Stimulated activated CD4-positive, alpha-beta T cell treated with anti-CD3 and anti-CD28 coated beads, Interleukin-1b, Interleukin-23, amount 100 ng/mL, for 4 hours (primary cell): ENCODE measurements around the gene SPEF1.

Source experiments
- DNase-seq, 2 donors: peaks; one replicate each; pipeline ENCODE4 v3.0.0-alpha.2; 2020; ENCODE audit warnings: low read depth in 2 of 2

SPEF1 gene

GRCh38 chr20:3730803-3731672, 50.2 kb downstream of the SPEF1 start:
- DNase-seq: no peak

- DNase-seq: no peak
Measured at GRCh38 chr20:3729811-3730540, 51.3 kb downstream of the SPEF1 start.

DNA sequence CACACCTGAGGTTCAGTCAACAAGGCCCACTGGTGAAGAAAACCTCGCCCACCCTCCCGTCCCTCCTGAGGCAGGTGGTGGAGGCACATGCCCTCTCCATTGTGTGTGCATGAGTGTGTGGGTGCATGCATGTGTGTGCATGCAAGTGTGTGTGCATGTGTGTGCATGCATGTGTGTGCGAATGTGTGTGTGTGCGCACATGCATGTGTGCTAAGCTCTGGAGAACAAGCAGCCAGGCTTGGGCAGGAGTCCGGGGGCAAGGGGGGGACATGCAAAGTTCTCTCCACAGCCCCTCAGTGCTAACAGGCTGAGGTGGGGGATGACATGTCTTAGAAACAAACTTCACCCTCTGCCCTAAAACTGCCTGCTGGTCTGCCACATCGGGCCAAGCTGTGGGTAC, 51.9 kb downstream of the SPEF1 start:
- no peak for DNase-seq

DNA sequence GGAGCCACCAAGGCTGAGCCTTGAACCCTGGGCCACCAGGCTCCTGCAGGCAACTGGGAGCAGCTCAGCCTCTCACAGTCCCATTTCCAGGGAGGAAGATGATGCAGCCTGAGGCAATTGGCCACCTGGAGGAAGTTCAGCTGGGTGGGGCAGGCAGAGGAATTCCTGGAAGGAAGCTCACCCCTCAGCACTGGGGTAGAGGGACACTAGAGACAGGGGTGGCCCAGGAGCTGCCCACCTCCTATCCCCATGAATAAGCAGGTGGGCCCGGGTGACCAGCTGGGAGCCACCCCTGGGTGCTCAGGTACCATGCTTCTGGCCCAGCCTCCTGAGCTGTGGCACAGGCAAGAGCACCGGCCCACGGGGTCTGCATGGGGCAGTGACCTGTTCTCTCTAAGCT, 52.4 kb downstream of the SPEF1 start:
- no peak for DNase-seq

- DNase-seq: no peak
Measured at GRCh38 chr20:3728354-3728753, 52.9 kb downstream of the SPEF1 start.
